Natural killer cell (primary cell): ENCODE measurements around the gene FBXL7. TPM values are rescaled to one million over a fixed set of nuclear protein-coding genes. Genes with fewer than 3 reads are reported as not detected.

Source experiments
- ATAC-seq, 3 donors: fragments of 150-1000 bp in 2 of 3; fragments of 200-7000 bp in 1 of 3; cut with Tn5 transposase; 1 replicate in 1 of 3; 2 replicates in 2 of 3; pipeline ENCODE4 v1.10.0; 2021; ENCODE audit warnings: mild to moderate bottlenecking in 2 of 3, moderate library complexity in 2 of 3
- DNase-seq, 2 donors: peaks; one replicate each; pipeline versions ENCODE4 v3.0.0 to v3.0.0-alpha.2; 2013 to 2021; ENCODE audit warnings: mixed read lengths in 1 of 2
- H3K27ac ChIP-seq: one replicate; pipeline ENCODE4 v1.5.1; 2013; ENCODE audit warnings: mild to moderate bottlenecking, low read length
- H3K27me3 ChIP-seq: one replicate; pipeline ENCODE4 v1.6.1; 2013; ENCODE audit warnings: low read length; ENCODE audit not compliant: control insufficient read depth, insufficient read depth
- H3K36me3 ChIP-seq: one replicate; pipeline ENCODE4 v1.6.1; 2013; ENCODE audit warnings: low read length; ENCODE audit not compliant: control insufficient read depth, insufficient read depth
- H3K4me1 ChIP-seq: one replicate; pipeline ENCODE4 v1.6.1; 2013; ENCODE audit warnings: low read length; ENCODE audit not compliant: control insufficient read depth, insufficient read depth
- H3K4me3 ChIP-seq: one replicate; pipeline ENCODE4 v1.5.1; 2013; ENCODE audit warnings: low read length
- H3K9me3 ChIP-seq: one replicate; pipeline ENCODE4 v1.6.1; 2013; ENCODE audit warnings: low read length; ENCODE audit not compliant: control insufficient read depth, insufficient read depth
- H3K27ac Mint-ChIP-seq, 2 donors: one replicate each; pipeline ENCODE4 v1.8.0; 2022; ENCODE audit warnings: mild to moderate bottlenecking in 2 of 2, mixed read lengths in 2 of 2, moderate library complexity in 1 of 2
- H3K27me3 Mint-ChIP-seq, 2 donors: one replicate each; pipeline ENCODE4 v1.8.0; 2022; ENCODE audit warnings: low read depth in 2 of 2, mixed read lengths in 2 of 2
- H3K36me3 Mint-ChIP-seq: one replicate; pipeline ENCODE4 v1.8.0; 2022; ENCODE audit warnings: mixed read lengths
- H3K4me1 Mint-ChIP-seq, 2 donors: one replicate each; pipeline ENCODE4 v1.8.0; 2022; ENCODE audit warnings: mixed read lengths in 2 of 2
- H3K4me3 Mint-ChIP-seq: one replicate; pipeline ENCODE4 v1.8.0; 2022; ENCODE audit warnings: mild to moderate bottlenecking, moderate library complexity, mixed read lengths
- H3K9me3 Mint-ChIP-seq, 2 donors: one replicate each; pipeline ENCODE4 v1.8.0; 2022; ENCODE audit warnings: mixed read lengths in 2 of 2
- WGBS: methylation state at CpG from one replicate; pipeline ENCODE4 v1.1.7; 2013; ENCODE audit warnings: missing lambda C conversion rate; ENCODE audit not compliant: insufficient coverage; 5-methylcytosine and 5-hydroxymethylcytosine counted together
- intact Hi-C: fragments of 100-400 bp; cut with micrococcal nuclease; formaldehyde crosslinking; loops from one replicate; pipeline ENCODE4 v1.14.2; 2022
- total RNA-seq, 4 donors: library from RNA; stranded (reverse); fragments of 120-200 nt in 1 of 4; gene quantifications; one replicate each; pipeline versions ENCODE4 v1.2.3 to v1.2.4, GENCODE V29; 2013 to 2022
- TF ChIP-seq, protein P1 (sequence below): fragments of 200-600 bp; IDR thresholded peaks from one replicate; pipeline ENCODE4 v1.8.0; 2022; ENCODE audit warnings: antibody characterized with exemption

Gene FBXL7
- total RNA-seq, 3 donors from 2014 or later (not counting 1 experiment from before 2014, with no cell fraction given) = not detected

DNA sequence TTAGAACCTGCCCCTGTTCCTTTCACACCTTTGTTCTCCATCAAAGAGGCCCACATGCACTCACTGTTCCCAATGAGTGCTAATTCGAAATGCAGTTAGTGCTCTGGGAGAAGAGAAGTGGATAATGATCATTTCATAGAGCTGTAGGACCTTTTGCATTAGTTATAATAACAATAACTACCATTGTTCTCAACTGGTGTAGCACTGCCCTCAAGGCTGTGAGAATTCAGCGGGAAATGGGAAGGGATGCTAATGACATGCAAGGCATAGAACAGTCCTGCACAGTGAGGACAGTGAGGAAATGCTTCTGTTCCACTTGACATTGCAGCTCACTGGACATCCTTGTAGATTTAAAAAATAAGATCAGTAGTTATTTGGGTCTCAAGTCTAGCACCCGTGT lies 187.4 kb downstream of the FBXL7 start:
- no peak overlapping the region for H3K4me3 ChIP-seq
- ATAC-seq (no peak), DNase-seq (no peak)
- H3K4me1 ChIP-seq = no peaks in the 10 kb centered on the region
- H3K27me3 ChIP-seq = no peaks in the 10 kb centered on the region
- intact Hi-C loops = no loop called here
- no peak overlapping the region for H3K27ac ChIP-seq
- no peaks in the 10 kb centered on the region for H3K36me3 Mint-ChIP-seq
- no peaks in the 10 kb centered on the region for H3K36me3 ChIP-seq
- no peaks in the 10 kb centered on the region for H3K4me1 Mint-ChIP-seq
- no peaks in the 10 kb centered on the region for H3K27me3 Mint-ChIP-seq
- no peak overlapping the region for H3K27ac Mint-ChIP-seq
- peaks cover 11 to 16% of the 10 kb centered on the region in 2 donors for H3K9me3 Mint-ChIP-seq
- H3K4me3 Mint-ChIP-seq = no peak overlapping the region
- no peaks in the 10 kb centered on the region for H3K9me3 ChIP-seq
- TF ChIP-seq, protein P1, sequence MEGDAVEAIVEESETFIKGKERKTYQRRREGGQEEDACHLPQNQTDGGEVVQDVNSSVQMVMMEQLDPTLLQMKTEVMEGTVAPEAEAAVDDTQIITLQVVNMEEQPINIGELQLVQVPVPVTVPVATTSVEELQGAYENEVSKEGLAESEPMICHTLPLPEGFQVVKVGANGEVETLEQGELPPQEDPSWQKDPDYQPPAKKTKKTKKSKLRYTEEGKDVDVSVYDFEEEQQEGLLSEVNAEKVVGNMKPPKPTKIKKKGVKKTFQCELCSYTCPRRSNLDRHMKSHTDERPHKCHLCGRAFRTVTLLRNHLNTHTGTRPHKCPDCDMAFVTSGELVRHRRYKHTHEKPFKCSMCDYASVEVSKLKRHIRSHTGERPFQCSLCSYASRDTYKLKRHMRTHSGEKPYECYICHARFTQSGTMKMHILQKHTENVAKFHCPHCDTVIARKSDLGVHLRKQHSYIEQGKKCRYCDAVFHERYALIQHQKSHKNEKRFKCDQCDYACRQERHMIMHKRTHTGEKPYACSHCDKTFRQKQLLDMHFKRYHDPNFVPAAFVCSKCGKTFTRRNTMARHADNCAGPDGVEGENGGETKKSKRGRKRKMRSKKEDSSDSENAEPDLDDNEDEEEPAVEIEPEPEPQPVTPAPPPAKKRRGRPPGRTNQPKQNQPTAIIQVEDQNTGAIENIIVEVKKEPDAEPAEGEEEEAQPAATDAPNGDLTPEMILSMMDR = no peak
- 89% methylated on average over 2 of the region's 3 CpGs for WGBS

GRCh38 chr5:15689836-15690235 lies 189.9 kb downstream of the FBXL7 start:
- no peaks in the 10 kb centered on the region for H3K27me3 Mint-ChIP-seq
- no peaks in the 10 kb centered on the region for H3K36me3 Mint-ChIP-seq
- no peak for ATAC-seq

GRCh38 chr5:15690611-15691010 lies 190.6 kb downstream of the FBXL7 start:
- H3K4me1 ChIP-seq = no peaks in the 10 kb centered on the region
- DNase-seq (no peak), ATAC-seq (no peak)
- peaks cover 13% of the 10 kb centered on the region for H3K9me3 ChIP-seq
- H3K27me3 ChIP-seq = no peaks in the 10 kb centered on the region
- Mint-ChIP-seq H3K4me1 (no peaks in the 10 kb centered on the region), H3K9me3 (peaks cover 8 to 15% of the 10 kb centered on the region in 2 donors), H3K27me3 (no peaks in the 10 kb centered on the region), H3K27ac (no peak overlapping the region), H3K4me3 (no peak overlapping the region), H3K36me3 (no peaks in the 10 kb centered on the region)
- no peaks in the 10 kb centered on the region for H3K36me3 ChIP-seq
- no peak overlapping the region for H3K27ac ChIP-seq
- H3K4me3 ChIP-seq = no peak overlapping the region
- intact Hi-C loops = no loop called here
- WGBS = no CpG with 5 or more reads among the region's 1 CpG
- TF ChIP-seq, protein P1 = no peak

More at GRCh38 chr5:15689836-15690235, 189.9 kb downstream of the FBXL7 start:
- Mint-ChIP-seq H3K9me3 (peaks cover 8 to 18% of the 10 kb centered on the region in 2 donors), H3K27ac (no peak overlapping the region), H3K4me3 (no peak overlapping the region), H3K4me1 (no peaks in the 10 kb centered on the region)
- H3K9me3 ChIP-seq = peaks cover 13% of the 10 kb centered on the region
- no peak overlapping the region for H3K27ac ChIP-seq
- WGBS = no CpG with 5 or more reads among the region's 1 CpG
- intact Hi-C loops = no loop called here
- no peaks in the 10 kb centered on the region for H3K4me1 ChIP-seq
- TF ChIP-seq, protein P1 = no peak
- no peaks in the 10 kb centered on the region for H3K27me3 ChIP-seq
- no peaks in the 10 kb centered on the region for H3K36me3 ChIP-seq
- H3K4me3 ChIP-seq = no peak overlapping the region
- no peak for DNase-seq

DNA sequence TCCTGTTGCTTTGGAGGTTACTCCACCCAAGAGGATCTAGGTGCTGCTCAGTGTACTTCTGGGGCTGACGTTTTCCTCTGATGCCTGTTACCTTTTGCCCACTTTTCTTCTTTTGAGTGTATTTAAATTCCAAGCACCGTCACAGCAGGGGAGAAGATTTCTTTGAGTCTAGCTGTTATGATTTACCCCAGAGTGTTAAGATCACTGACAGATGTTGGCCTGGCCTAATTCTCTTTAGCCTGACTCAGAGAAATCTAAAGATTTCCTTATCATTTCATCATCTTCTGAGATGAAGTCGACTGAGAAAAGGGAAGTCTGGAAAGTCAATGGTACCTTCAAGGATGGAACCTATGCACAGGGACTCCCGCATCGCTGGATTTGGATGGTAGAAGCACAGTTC lies 191.5 kb downstream of the FBXL7 start:
- Histone ChIP-seq H3K4me3 (no peak overlapping the region), H3K9me3 (peaks cover 13% of the 10 kb centered on the region), H3K4me1 (no peaks in the 10 kb centered on the region), H3K36me3 (no peaks in the 10 kb centered on the region), H3K27ac (no peak overlapping the region), H3K27me3 (no peaks in the 10 kb centered on the region)
- Mint-ChIP-seq H3K36me3 (no peaks in the 10 kb centered on the region), H3K4me1 (no peaks in the 10 kb centered on the region), H3K27me3 (no peaks in the 10 kb centered on the region), H3K27ac (no peak overlapping the region), H3K9me3 (peaks cover 6 to 14% of the 10 kb centered on the region in 2 donors), H3K4me3 (no peak overlapping the region)
- intact Hi-C loops = no loop called here
- 79% methylated on average over 5 of the region's 5 CpGs for WGBS
- ATAC-seq (no peak), DNase-seq (no peak)
- TF ChIP-seq, protein P1 = no peak
